GM23338 (cell line): ENCODE data around the gene VARS2. TPM values are rescaled to one million over a fixed set of nuclear protein-coding genes. Genes with fewer than 3 reads are reported as not detected.

Experiments used
- ATAC-seq: fragments of 200-7000 bp; cut with Tn5 transposase; 3 replicates; pipeline ENCODE4 v1.9.1; 2020
- DNase-seq: peaks from one replicate; pipeline ENCODE4 v3.0.0-alpha.2; 2015; ENCODE audit warnings: low spot score
- H2AFZ ChIP-seq: fragments of 200-600 bp; sonication (generic); 2 replicates; pipeline ENCODE4 v1.8.0; 2016; ENCODE audit warnings: antibody characterized with exemption, mild to moderate bottlenecking, moderate library complexity
- H3F3A ChIP-seq: fragments of 200-600 bp; sonication (generic); replicated peaks from 2 replicates; pipeline ENCODE4 v1.8.0; 2017; ENCODE audit warnings: antibody characterized with exemption, mixed run types, low read depth
- H3K27ac ChIP-seq: fragments of 200-600 bp; sonication (generic); 2 replicates; pipeline ENCODE4 v1.6.1; 2016; ENCODE audit warnings: low read depth
- H3K27me3 ChIP-seq: fragments of 200-600 bp; sonication (generic); 2 replicates; pipeline ENCODE4 v1.8.0; 2016; ENCODE audit warnings: mild to moderate bottlenecking, mixed run types, moderate library complexity; ENCODE audit not compliant: insufficient read depth
- H3K36me3 ChIP-seq: fragments of 200-600 bp; sonication (generic); 2 replicates; pipeline ENCODE4 v1.8.0; 2016; ENCODE audit warnings: mild to moderate bottlenecking; ENCODE audit not compliant: insufficient read depth
- H3K4me1 ChIP-seq: fragments of 200-600 bp; sonication (generic); 2 replicates; pipeline ENCODE4 v1.8.0; 2016; ENCODE audit warnings: mild to moderate bottlenecking, moderate library complexity; ENCODE audit not compliant: insufficient read depth
- H3K4me2 ChIP-seq: fragments of 200-600 bp; sonication (generic); 2 replicates; pipeline ENCODE4 v1.7.1; 2017; ENCODE audit warnings: mixed run types
- H3K4me3 ChIP-seq: fragments of 200-600 bp; sonication (generic); 2 replicates; pipeline ENCODE4 v1.6.1; 2016; ENCODE audit warnings: mixed run types
- H3K79me2 ChIP-seq: fragments of 200-600 bp; sonication (generic); replicated peaks from 2 replicates; pipeline ENCODE4 v1.8.0; 2017; ENCODE audit warnings: mild to moderate bottlenecking; ENCODE audit not compliant: insufficient read depth
- H3K9me2 ChIP-seq: fragments of 200-600 bp; sonication (generic); 2 replicates; pipeline ENCODE4 v1.8.0; 2017; ENCODE audit not compliant: insufficient read depth
- H4K20me1 ChIP-seq: fragments of 200-600 bp; sonication (generic); replicated peaks from 2 replicates; pipeline ENCODE4 v1.8.0; 2017; ENCODE audit warnings: mild to moderate bottlenecking; ENCODE audit not compliant: insufficient read depth
- H3K27ac Mint-ChIP-seq: 2 replicates; pipeline ENCODE4 v1.8.0; 2020; ENCODE audit warnings: inconsistent platforms, mild to moderate bottlenecking, moderate library complexity, mixed read lengths
- H3K27me3 Mint-ChIP-seq: 3 replicates; pipeline ENCODE4 v1.8.0; 2022; ENCODE audit warnings: low read depth, mild to moderate bottlenecking, moderate library complexity, mixed read lengths, inconsistent platforms; ENCODE audit not compliant: insufficient read depth, poor library complexity
- H3K36me3 Mint-ChIP-seq: 3 replicates; pipeline ENCODE4 v1.8.0; 2021; ENCODE audit warnings: low read depth, mild to moderate bottlenecking, inconsistent platforms, moderate library complexity, mixed read lengths
- H3K4me1 Mint-ChIP-seq: 3 replicates; pipeline ENCODE4 v1.8.0; 2020; ENCODE audit warnings: mild to moderate bottlenecking, inconsistent platforms, mixed read lengths
- H3K4me3 Mint-ChIP-seq: 3 replicates; pipeline ENCODE4 v1.8.0; 2021; ENCODE audit warnings: moderate library complexity, mild to moderate bottlenecking, inconsistent platforms, mixed read lengths
- H3K9me3 Mint-ChIP-seq: 3 replicates; pipeline ENCODE4 v1.8.0; 2020; ENCODE audit warnings: moderate library complexity, mild to moderate bottlenecking, inconsistent platforms, mixed read lengths
- CREB1 ChIP-seq: fragments of 250-450 bp; sonication (Bioruptor Pico); IDR thresholded peaks from 2 replicates; pipeline ENCODE4 v1.5.0; 2020; ENCODE audit warnings: low read depth, mild to moderate bottlenecking, moderate library complexity
- EZH2phosphoT487 ChIP-seq: fragments of 200-600 bp; sonication (generic); IDR thresholded peaks from one replicate; pipeline ENCODE4 v1.8.1; 2018; ENCODE audit warnings: antibody characterized with exemption; ENCODE audit not compliant: unreplicated experiment
- JUNB ChIP-seq: IDR thresholded peaks from one replicate; pipeline ENCODE4 v1.6.1; 2016; ENCODE audit warnings: antibody characterized with exemption; ENCODE audit not compliant: unreplicated experiment
- NANOG ChIP-seq: IDR thresholded peaks from 2 replicates; pipeline ENCODE4 v1.6.1; 2016; ENCODE audit warnings: antibody characterized with exemption, borderline replicate concordance
- POLR2AphosphoS5 ChIP-seq: IDR thresholded peaks from 2 replicates; pipeline ENCODE4 v1.6.1; 2016; ENCODE audit warnings: antibody characterized with exemption, low read depth
- STAT1 ChIP-seq: IDR thresholded peaks from one replicate; pipeline ENCODE4 v1.6.1; 2016; ENCODE audit warnings: antibody characterized with exemption; ENCODE audit not compliant: unreplicated experiment
- ZNF114 ChIP-seq: fragments of 250-450 bp; sonication (Bioruptor Pico); IDR thresholded peaks from 2 replicates; pipeline ENCODE4 v1.5.0; 2020; ENCODE audit warnings: mild to moderate bottlenecking, moderate library complexity
- ZNF462 ChIP-seq: fragments of 250-450 bp; sonication (Bioruptor Pico); IDR thresholded peaks from 2 replicates; pipeline ENCODE4 v1.5.0; 2020; ENCODE audit warnings: mild to moderate bottlenecking, moderate library complexity
- polyA plus RNA-seq: library from polyadenylated mRNA; unstranded; fragments of >200 nt; fragmentation: Nextera tagmentation; extraction: Ambion mirVana; gene quantifications from 2 replicates; pipeline ENCODE4 v1.2.1, GENCODE V29; 2016
- total RNA-seq: library from RNA; depleted of rRNA; stranded (reverse); fragments of >200 nt; shearing (Covaris generic); gene quantifications from 2 replicates; pipeline ENCODE4 v1.2.3, GENCODE V29; 2014

Gene VARS2
- total and polyA plus RNA-seq, 2 experiments from 2014 or later: 13.7 to 36.4 TPM

GRCh38 chr6:30954631-30955366 is 40.8 kb downstream of the VARS2 start (continued):
- TF ChIP-seq ZNF462 (CRISPR knock-in tag): no peak
- TF ChIP-seq STAT1: no peak
- TF ChIP-seq EZH2phosphoT487: no peak
- no peak for TF ChIP-seq ZNF114 (CRISPR knock-in tag)
- TF ChIP-seq NANOG: no peak
- TF ChIP-seq JUNB: no peak

- H3K27me3 ChIP-seq: peaks cover 35% of the 10 kb centered on the region
- H3K27ac ChIP-seq: no peak overlapping the region
- peak overlapping the region; percentile 61 for H3K4me3 ChIP-seq
- H3K36me3 ChIP-seq: no peaks in the 10 kb centered on the region
- H3K4me2 ChIP-seq: peak overlapping the region; percentile 82
- ATAC-seq (peak; percentile 92), DNase-seq (peak; percentile 85)
- Mint-ChIP-seq H3K36me3 (no peaks in the 10 kb centered on the region), H3K27me3 (peaks cover 30% of the 10 kb centered on the region), H3K27ac (no peak overlapping the region), H3K9me3 (peaks cover 9% of the 10 kb centered on the region; the same call in 2 of the 3 replicates), H3K4me3 (peak overlapping the region; percentile 65), H3K4me1 (peaks cover 13% of the 10 kb centered on the region)
- 0 out of 2 replicates have a peak, but pooled peaks cover 9% of the 10 kb centered on the region for H3K9me2 ChIP-seq
- H4K20me1 ChIP-seq: no peaks in the 10 kb centered on the region
- no peaks in the 10 kb centered on the region for H3K79me2 ChIP-seq
- TF ChIP-seq POLR2AphosphoS5: no peak
- peak; percentile 47 for TF ChIP-seq CREB1 (CRISPR knock-in tag)
- H2AFZ ChIP-seq: peak overlapping the region; percentile 99
- H3F3A ChIP-seq: peaks cover 4% of the 10 kb centered on the region; the same call in 1 of the 2 replicates
- H3K4me1 ChIP-seq: peaks cover 12% of the 10 kb centered on the region
Observed at GRCh38 chr6:30955367-30956042, 41.5 kb downstream of the VARS2 start.
